IMR-90 (cell line): ENCODE measurements around the gene TUBB2B. TPM values are rescaled to one million over a fixed set of nuclear protein-coding genes. Genes with fewer than 3 reads are reported as not detected.

Source experiments
- ATAC-seq: fragments of 200-7000 bp; cut with Tn5 transposase; 2 replicates; pipeline ENCODE4 v1.9.1; 2020; ENCODE audit warnings: low read depth, mild to moderate bottlenecking, moderate library complexity
- BruUV-seq: library from RNA; stranded (reverse); fragments of 400-500 nt; replicated peaks from 2 replicates; lab custom pipeline; 2021; lab: Mats Ljungman, UMichigan
- CTCF ChIA-PET: fragments of 300-600 bp; formaldehyde crosslinking; extraction: SDS; loops from one replicate; lab custom pipeline; 2021; ENCODE audit warnings: antibody characterized with exemption; lab: Yijun Ruan, JAX
- POLR2A ChIA-PET: fragments of 300-600 bp; sonication (Branson Sonifier 250); formaldehyde crosslinking; loops from one replicate; lab custom pipeline; 2022; ENCODE audit warnings: antibody characterized with exemption; ENCODE audit not compliant: unreplicated experiment; lab: Charles Lee
- DNase-seq: peaks from one replicate; pipeline ENCODE4 v3.0.0; 2013
- H2AFZ ChIP-seq: replicated peaks from 2 replicates; pipeline ENCODE3; 2013; ENCODE audit warnings: low read length, mild to moderate bottlenecking; ENCODE audit not compliant: poor library complexity
- H2AK5ac ChIP-seq: 2 replicates; pipeline ENCODE4 v1.6.1; 2013; ENCODE audit warnings: low read depth, low read length, inconsistent platforms
- H2AK9ac ChIP-seq: replicated peaks from 2 replicates; pipeline ENCODE3; 2013; ENCODE audit warnings: mild to moderate bottlenecking, low read depth, low read length, moderate library complexity; ENCODE audit not compliant: poor library complexity
- H2BK120ac ChIP-seq: 2 replicates; pipeline ENCODE4 v1.6.1; 2013; ENCODE audit warnings: low read depth, low read length, inconsistent platforms
- H2BK15ac ChIP-seq: 3 replicates; pipeline ENCODE4 v1.6.1; 2013; ENCODE audit warnings: low read depth, low read length, inconsistent platforms
- H2BK20ac ChIP-seq: 2 replicates; pipeline ENCODE4 v1.6.1; 2013; ENCODE audit warnings: low read depth, mild to moderate bottlenecking, inconsistent platforms, low read length, moderate library complexity
- H2BK5ac ChIP-seq: 2 replicates; pipeline ENCODE4 v1.6.1; 2013; ENCODE audit warnings: mild to moderate bottlenecking, low read depth, low read length, inconsistent platforms; ENCODE audit not compliant: poor library complexity, severe bottlenecking
- H3K14ac ChIP-seq: replicated peaks from 2 replicates; pipeline ENCODE4 v1.6.1; 2013; ENCODE audit warnings: low read depth, low read length, inconsistent platforms
- H3K18ac ChIP-seq: 2 replicates; pipeline ENCODE4 v1.6.1; 2013; ENCODE audit warnings: low read depth, low read length, control low read depth
- H3K23ac ChIP-seq: 2 replicates; pipeline ENCODE4 v1.6.1; 2013; ENCODE audit warnings: low read depth, low read length, inconsistent platforms
- H3K27ac ChIP-seq: 2 replicates; pipeline ENCODE4 v1.5.1; 2013; ENCODE audit warnings: mild to moderate bottlenecking, control low read depth, low read length; ENCODE audit not compliant: insufficient read depth
- H3K27me3 ChIP-seq: 2 replicates; pipeline ENCODE4 v1.6.1; 2013; ENCODE audit warnings: low read length; ENCODE audit not compliant: control insufficient read depth, insufficient read depth
- H3K36me3 ChIP-seq: 2 replicates; pipeline ENCODE4 v1.6.1; 2013; ENCODE audit warnings: low read length, mixed read lengths; ENCODE audit not compliant: control insufficient read depth, insufficient read depth
- H3K4ac ChIP-seq: 2 replicates; pipeline ENCODE4 v1.6.1; 2013; ENCODE audit warnings: low read depth, low read length, inconsistent platforms
- H3K4me1 ChIP-seq: 2 replicates; pipeline ENCODE4 v1.6.1; 2013; ENCODE audit warnings: low read length, mixed read lengths; ENCODE audit not compliant: control insufficient read depth, insufficient read depth
- H3K4me2 ChIP-seq: 2 replicates; pipeline ENCODE4 v1.6.1; 2013; ENCODE audit warnings: low read depth, mild to moderate bottlenecking, control low read depth, low read length, moderate library complexity
- H3K4me3 ChIP-seq: 2 replicates; pipeline ENCODE4 v1.5.1; 2013; ENCODE audit warnings: low read depth, mild to moderate bottlenecking, control low read depth, low read length, moderate library complexity; ENCODE audit not compliant: insufficient read depth
- H3K56ac ChIP-seq: 2 replicates; pipeline ENCODE4 v1.6.1; 2013; ENCODE audit warnings: low read length, inconsistent platforms; ENCODE audit not compliant: insufficient read depth; ENCODE audit errors: extremely low read depth
- H3K79me1 ChIP-seq, 2 experiments: 2 replicates each; pipeline ENCODE4 v1.6.1; 2013; ENCODE audit warnings: low read length in 2 of 2, inconsistent platforms in 1 of 2, low read depth in 1 of 2
- H3K9ac ChIP-seq: 2 replicates; pipeline ENCODE4 v1.6.1; 2013; ENCODE audit warnings: low read depth, low read length, control low read depth
- H3K9me1 ChIP-seq: 2 replicates; pipeline ENCODE4 v1.6.1; 2013; ENCODE audit warnings: low read length, inconsistent platforms; ENCODE audit not compliant: insufficient read depth
- H3K9me3 ChIP-seq: 2 replicates; pipeline ENCODE4 v1.6.1; 2013; ENCODE audit warnings: low read length; ENCODE audit not compliant: control insufficient read depth, insufficient read depth
- H4K20me1 ChIP-seq: 2 replicates; pipeline ENCODE4 v1.6.1; 2013; ENCODE audit warnings: low read length, inconsistent platforms; ENCODE audit not compliant: insufficient read depth
- H4K5ac ChIP-seq: 2 replicates; pipeline ENCODE4 v1.6.1; 2013; ENCODE audit warnings: mild to moderate bottlenecking, low read depth, low read length, control low read depth
- H4K8ac ChIP-seq, 2 experiments: 2 replicates each; pipeline ENCODE4 v1.6.1; 2013; ENCODE audit warnings: low read depth in 2 of 2, low read length in 2 of 2, control low read depth in 1 of 2, inconsistent platforms in 1 of 2
- H4K91ac ChIP-seq: 2 replicates; pipeline ENCODE4 v1.6.1; 2013; ENCODE audit warnings: low read depth, low read length, inconsistent platforms; ENCODE audit not compliant: insufficient read depth
- BHLHE40 ChIP-seq: fragments of 150-350 bp; IDR thresholded peaks from 2 replicates; pipeline ENCODE4 v1.6.1; 2016; ENCODE audit warnings: mild to moderate bottlenecking, low read depth, low read length
- CEBPB ChIP-seq: IDR thresholded peaks from 2 replicates; pipeline ENCODE4 v1.6.1; 2012; ENCODE audit warnings: low read depth, low read length, improper control_type of control experiment
- ELK1 ChIP-seq: fragments of 150-350 bp; IDR thresholded peaks from 2 replicates; pipeline ENCODE4 v1.6.1; 2016; ENCODE audit warnings: low read depth, mild to moderate bottlenecking, low read length, moderate library complexity, borderline replicate concordance
- FOS ChIP-seq: fragments of 150-350 bp; IDR thresholded peaks from 2 replicates; pipeline ENCODE4 v1.6.1; 2016; ENCODE audit warnings: low read depth, low read length
- NFE2L2 ChIP-seq: fragments of 150-350 bp; IDR thresholded peaks from 2 replicates; pipeline ENCODE4 v1.6.1; 2016; ENCODE audit warnings: low read depth, mild to moderate bottlenecking, low read length
- POLR2A ChIP-seq: IDR thresholded peaks from 2 replicates; pipeline ENCODE4 v1.6.1; 2012; ENCODE audit warnings: mild to moderate bottlenecking, low read depth, low read length
- RFX5 ChIP-seq: IDR thresholded peaks from 2 replicates; pipeline ENCODE4 v1.8.0; 2012; ENCODE audit warnings: low read depth, mild to moderate bottlenecking, low read length, moderate library complexity
- SMC3 ChIP-seq: fragments of 150-350 bp; IDR thresholded peaks from 2 replicates; pipeline ENCODE4 v1.6.1; 2016; ENCODE audit warnings: low read depth, mild to moderate bottlenecking, antibody characterized with exemption, low read length, moderate library complexity
- WGBS, 2 experiments: methylation state at CpG; one replicate each; pipeline versions ENCODE4 v1.1.5 to v1.1.7; 2013; ENCODE audit warnings: missing lambda C conversion rate in 2 of 2; ENCODE audit not compliant: insufficient read length in 1 of 2; ENCODE audit errors: extremely low coverage in 2 of 2; 5-methylcytosine and 5-hydroxymethylcytosine counted together
- dilution Hi-C: fragments of 300-500 bp; cut with HindIII; formaldehyde crosslinking; loops from one replicate; pipeline ENCODE4 v1.14.3; 2018; ENCODE audit warnings: low sequenced_read_pairs; ENCODE audit not compliant: unreplicated experiment
- in situ Hi-C: fragments of 300-500 bp; cut with MboI; formaldehyde crosslinking; loops from 3 replicates; pipeline ENCODE4 v1.14.3; 2019; ENCODE audit warnings: low sequenced_read_pairs, inconsistent platforms, mixed read lengths
- intact Hi-C: fragments of 100-400 bp; cut with micrococcal nuclease; formaldehyde crosslinking; loops from 2 replicates; pipeline ENCODE4 v1.10.0; 2022
- polyA plus RNA-seq, 3 experiments: library from polyadenylated mRNA; depleted of rRNA; stranded (reverse); fragments of >200 nt; gene quantifications; 2 replicates each; pipeline ENCODE4 v1.2.3, GENCODE V29; 2012; ENCODE audit warnings: low replicate concordance in 1 of 3
- total RNA-seq: library from RNA; depleted of rRNA; stranded (reverse); fragments of >200 nt; gene quantifications from 2 replicates; pipeline ENCODE4 v1.2.3, GENCODE V29; 2012

Gene TUBB2B
- total and polyA plus RNA-seq, 2 of the 4 experiments (the other 2 are of a cell fraction), result 13.6 to 21.1 TPM

DNA sequence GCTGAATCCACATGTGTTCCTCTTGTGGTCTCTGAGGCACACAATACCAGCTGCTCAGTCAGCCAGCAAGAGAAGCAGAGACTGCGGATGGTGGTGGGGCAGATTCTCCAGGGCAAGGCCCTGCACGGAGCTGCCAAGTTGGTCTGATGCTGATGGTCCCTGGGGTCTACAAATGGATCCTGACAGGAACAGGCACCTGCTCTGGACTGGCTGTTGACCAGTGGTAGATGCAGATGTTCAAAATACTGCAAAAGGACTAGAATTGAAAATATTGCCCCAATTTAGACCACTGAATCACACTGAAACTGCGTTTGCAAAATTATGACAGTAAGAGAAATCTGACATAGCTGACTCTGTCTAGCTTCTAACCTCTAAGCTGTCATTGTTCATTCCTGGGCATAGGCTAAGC, 40.5 kb downstream of the TUBB2B start:
- Histone ChIP-seq H4K5ac (no peak overlapping the region), H3K4ac (no peak overlapping the region), H2BK120ac (no peak overlapping the region), H3K56ac (no peak overlapping the region), H3K9ac (no peak overlapping the region), H3K4me3 (no peak overlapping the region), H3K4me1 (no peaks in the 10 kb centered on the region), H3K27ac (no peak overlapping the region), H3K27me3 (peaks cover 40% of the 10 kb centered on the region), H2AFZ (no peak overlapping the region), H3K14ac (no peak overlapping the region), H2BK20ac (no peak overlapping the region), H3K9me1 (no peaks in the 10 kb centered on the region), H4K8ac (no peak overlapping the region), H2AK9ac (no peak overlapping the region), H4K91ac (no peak overlapping the region), H3K36me3 (no peaks in the 10 kb centered on the region), H4K20me1 (no peaks in the 10 kb centered on the region), H2BK15ac (no peak overlapping the region), H2AK5ac (no peak overlapping the region), H3K4me2 (no peak overlapping the region), H3K23ac (no peak overlapping the region), H3K9me3 (peaks cover 5% of the 10 kb centered on the region), H3K18ac (no peak overlapping the region), H2BK5ac (no peak overlapping the region), H3K79me1 (no peaks in the 10 kb centered on the region)
- POLR2A ChIA-PET, result no interaction called here
- DNase-seq (no peak), ATAC-seq (no peak)
- no TSS peak for BruUV-seq
- intact Hi-C loops (no loop called here), dilution Hi-C loops (no loop called here), in situ Hi-C loops (no loop called here)
- no peak for TF ChIP-seq CEBPB
- TF ChIP-seq FOS, result no peak
- no peak for TF ChIP-seq NFE2L2
- TF ChIP-seq SMC3, result no peak
- TF ChIP-seq POLR2A, result no peak
- no peak for TF ChIP-seq RFX5
- no peak for TF ChIP-seq BHLHE40
- no peak for TF ChIP-seq ELK1
- WGBS, 2 experiments, result 92% methylated on average over 2 of the region's 3 CpGs; no CpG with 5 or more reads in 1 of the 2 experiments
- CTCF ChIA-PET, result no interaction called here
